B cell (primary cell): Measurements from ENCODE around the gene NUP214. TPM values are rescaled to one million over a fixed set of nuclear protein-coding genes. Genes with fewer than 3 reads are reported as not detected.

Source experiments
- ATAC-seq: fragments of 200-7000 bp; cut with Tn5 transposase; one replicate; pipeline ENCODE4 v1.10.0; 2021; ENCODE audit warnings: low read depth, mild to moderate bottlenecking, moderate number of reproducible peaks, moderate library complexity
- CTCF ChIA-PET: fragments of 350-600 bp; sonication (Branson Sonifier 250); formaldehyde crosslinking; loops from one replicate; lab custom pipeline; 2021; ENCODE audit warnings: antibody characterized with exemption, inconsistent platforms; lab: Charles Lee
- POLR2A ChIA-PET: fragments of 350-600 bp; sonication (Branson Sonifier 250); formaldehyde crosslinking; loops from one replicate; lab custom pipeline; 2021; ENCODE audit warnings: antibody characterized with exemption; lab: Charles Lee
- DNase-seq: peaks from one replicate; pipeline ENCODE4 v3.0.0; 2013
- H2AFZ ChIP-seq: 2 replicates; pipeline ENCODE4 v1.6.1; 2012; ENCODE audit warnings: mild to moderate bottlenecking, low read depth, low read length; ENCODE audit not compliant: insufficient read depth, poor library complexity, severe bottlenecking
- H3K27ac ChIP-seq, 2 donors: 1 replicate in 1 of 2; 2 replicates in 1 of 2; pipeline ENCODE4 v1.5.1; 2012 to 2013; ENCODE audit warnings: low read length in 2 of 2, mild to moderate bottlenecking in 2 of 2, moderate library complexity in 1 of 2
- H3K27me3 ChIP-seq, 4 experiments: fragments of 200-600 bp in 1 of 4; sonication (generic) in 1 of 4; replicated peaks in 1 of 4; 1 replicate in 2 of 4; 2 replicates in 2 of 4; pipeline versions ENCODE4 v1.6.1 to v1.7.0; 2013 to 2016; ENCODE audit warnings: low read length in 3 of 4, mild to moderate bottlenecking in 2 of 4, mixed read lengths in 1 of 4, moderate library complexity in 1 of 4; ENCODE audit not compliant: insufficient read depth in 4 of 4, control insufficient read depth in 3 of 4; ENCODE audit errors: control extremely low read depth in 1 of 4
- H3K36me3 ChIP-seq, 2 experiments: replicated peaks in 1 of 2; 1 replicate in 1 of 2; 2 replicates in 1 of 2; pipeline versions ENCODE4 v1.6.1 to v1.7.1; 2013; ENCODE audit warnings: low read length in 1 of 2; ENCODE audit not compliant: insufficient read depth in 2 of 2, control insufficient read depth in 1 of 2; ENCODE audit errors: control extremely low read depth in 1 of 2, extremely low read depth in 1 of 2
- H3K4me1 ChIP-seq, 2 donors: fragments of 200-600 bp in 1 of 2; sonication (generic) in 1 of 2; 1 replicate in 1 of 2; 2 replicates in 1 of 2; pipeline versions ENCODE4 v1.5.1 to v1.6.1; 2013 to 2017; ENCODE audit warnings: low read length in 2 of 2; ENCODE audit not compliant: control insufficient read depth in 2 of 2, insufficient read depth in 2 of 2
- H3K4me2 ChIP-seq: replicated peaks from 2 replicates; pipeline ENCODE3; 2012; ENCODE audit warnings: mild to moderate bottlenecking, low read depth, low read length; ENCODE audit not compliant: poor library complexity, severe bottlenecking
- H3K4me3 ChIP-seq, 5 experiments: fragments of 200-600 bp in 1 of 5; sonication (generic) in 1 of 5; 1 replicate in 3 of 5; 2 replicates in 2 of 5; pipeline versions ENCODE4 v1.5.1 to v1.7.0; 2011 to 2016; ENCODE audit warnings: low read length in 4 of 5, mild to moderate bottlenecking in 4 of 5, low read depth in 2 of 5, control low read depth in 1 of 5, moderate library complexity in 1 of 5; ENCODE audit not compliant: insufficient read depth in 1 of 5; ENCODE audit errors: control extremely low read depth in 1 of 5, extremely low read depth in 1 of 5
- H3K79me2 ChIP-seq: fragments of 200-600 bp; sonication (generic); one replicate; pipeline ENCODE4 v1.6.0; 2016; ENCODE audit warnings: low read length; ENCODE audit not compliant: control insufficient read depth, insufficient read depth
- H3K9ac ChIP-seq: fragments of 200-600 bp; sonication (generic); 2 replicates; pipeline ENCODE4 v1.6.1; 2017; ENCODE audit warnings: mild to moderate bottlenecking, low read length, moderate library complexity
- H3K9me3 ChIP-seq, 3 donors: one replicate each; pipeline versions ENCODE4 v1.6.1 to v1.7.1; 2013; ENCODE audit warnings: low read length in 2 of 3; ENCODE audit not compliant: control insufficient read depth in 2 of 3, insufficient read depth in 1 of 3; ENCODE audit errors: control extremely low read depth in 1 of 3
- H4K20me1 ChIP-seq: 2 replicates; pipeline ENCODE4 v1.6.0; 2012; ENCODE audit warnings: mild to moderate bottlenecking, low read length; ENCODE audit not compliant: insufficient read depth, control insufficient read depth, poor library complexity, severe bottlenecking
- H3K27ac Mint-ChIP-seq: one replicate; pipeline ENCODE4 v1.8.0; 2021; ENCODE audit warnings: mixed read lengths
- H3K27me3 Mint-ChIP-seq: one replicate; pipeline ENCODE4 v1.8.0; 2021; ENCODE audit warnings: mixed read lengths
- H3K4me1 Mint-ChIP-seq: one replicate; pipeline ENCODE4 v1.8.0; 2021; ENCODE audit warnings: mixed read lengths
- H3K4me3 Mint-ChIP-seq: one replicate; pipeline ENCODE4 v1.8.0; 2021; ENCODE audit warnings: mixed read lengths
- H3K9me3 Mint-ChIP-seq: one replicate; pipeline ENCODE4 v1.8.0; 2022; ENCODE audit warnings: mixed read lengths; ENCODE audit not compliant: insufficient read depth
- EZH2 ChIP-seq: IDR thresholded peaks from 2 replicates; pipeline ENCODE4 v1.6.1; 2012; ENCODE audit warnings: borderline replicate concordance, low read depth, mild to moderate bottlenecking, moderate library complexity, low read length; ENCODE audit not compliant: insufficient read depth, poor library complexity, severe bottlenecking
- WGBS: methylation state at CpG from one replicate; pipeline ENCODE4 v1.1.5; 2013; ENCODE audit warnings: missing lambda C conversion rate; ENCODE audit not compliant: insufficient coverage; 5-methylcytosine and 5-hydroxymethylcytosine counted together
- intact Hi-C: fragments of 100-400 bp; cut with micrococcal nuclease; formaldehyde crosslinking; loops from one replicate; pipeline ENCODE4 v1.10.0; 2022
- polyA plus RNA-seq: library from polyadenylated mRNA; depleted of rRNA; stranded (reverse); fragments of >200 nt; gene quantifications from 2 replicates; pipeline ENCODE4 v1.2.3, GENCODE V29; 2012
- total RNA-seq, 2 donors: library from RNA; stranded (reverse); fragments of 120-200 nt in 1 of 2; gene quantifications; 1 replicate in 1 of 2; 2 replicates in 1 of 2; pipeline versions ENCODE4 v1.2.3 to v1.2.4, GENCODE V29; 2013 to 2022
- TF ChIP-seq, protein P1 (sequence below): fragments of 200-600 bp; IDR thresholded peaks from one replicate; pipeline ENCODE4 v1.8.0; 2022; ENCODE audit warnings: antibody characterized with exemption, mild to moderate bottlenecking

The NUP214 gene
- total and polyA plus RNA-seq, 2 donors (not counting 1 experiment from before 2014, with no cell fraction given): 19.0 to 94.6 TPM

DNA sequence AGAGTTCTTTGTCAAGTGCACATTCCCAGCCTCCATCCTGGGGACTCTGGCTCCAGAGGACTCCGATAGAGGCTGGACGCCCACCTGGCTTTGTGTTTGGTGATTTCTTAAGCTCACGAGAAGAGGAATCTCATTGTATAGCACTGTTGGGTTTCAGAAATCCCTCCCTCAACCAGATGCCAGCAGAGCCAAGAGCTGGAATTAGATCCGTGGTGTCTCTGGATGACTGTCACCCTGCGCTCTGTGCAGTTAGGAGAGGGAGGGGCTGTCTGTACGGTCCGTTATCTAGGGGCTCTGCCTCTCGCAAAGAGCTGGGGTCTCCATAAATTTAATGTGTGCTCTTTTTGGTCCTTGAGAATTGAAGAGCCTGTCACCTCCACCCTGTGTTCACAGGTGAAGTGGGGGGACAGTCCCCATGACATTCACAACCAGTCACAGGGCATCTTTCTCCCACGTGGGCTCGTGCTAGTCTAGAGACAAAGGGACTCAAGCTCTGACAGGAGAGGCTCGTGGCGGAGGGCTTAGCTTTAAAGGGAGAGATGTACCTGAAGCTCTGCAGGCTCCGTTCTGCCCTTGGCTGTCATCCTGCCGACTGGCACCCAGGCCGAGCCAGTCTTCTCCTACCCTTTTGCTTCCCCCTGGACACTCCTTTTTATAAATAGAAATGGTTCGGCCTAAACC, 109.6 kb downstream of the NUP214 start:
- H3K27ac ChIP-seq: no peak overlapping the region
- no peaks in the 10 kb centered on the region for H4K20me1 ChIP-seq
- H3K27me3 Mint-ChIP-seq: no peaks in the 10 kb centered on the region
- H3K4me2 ChIP-seq: no peak overlapping the region
- H2AFZ ChIP-seq: no peak overlapping the region
- WGBS: 89% methylated on average over 12 of the region's 16 CpGs
- H3K4me3 ChIP-seq: no peak overlapping the region
- ATAC-seq (no peak), DNase-seq (no peak)
- no peak overlapping the region for H3K9ac ChIP-seq
- H3K9me3 Mint-ChIP-seq: no peaks in the 10 kb centered on the region
- POLR2A ChIA-PET: no interaction called here
- H3K4me1 ChIP-seq: peaks cover 19 to 27% of the 10 kb centered on the region in 2 donors
- no peaks in the 10 kb centered on the region for H3K9me3 ChIP-seq
- no peak for TF ChIP-seq EZH2
- TF ChIP-seq, protein P1, sequence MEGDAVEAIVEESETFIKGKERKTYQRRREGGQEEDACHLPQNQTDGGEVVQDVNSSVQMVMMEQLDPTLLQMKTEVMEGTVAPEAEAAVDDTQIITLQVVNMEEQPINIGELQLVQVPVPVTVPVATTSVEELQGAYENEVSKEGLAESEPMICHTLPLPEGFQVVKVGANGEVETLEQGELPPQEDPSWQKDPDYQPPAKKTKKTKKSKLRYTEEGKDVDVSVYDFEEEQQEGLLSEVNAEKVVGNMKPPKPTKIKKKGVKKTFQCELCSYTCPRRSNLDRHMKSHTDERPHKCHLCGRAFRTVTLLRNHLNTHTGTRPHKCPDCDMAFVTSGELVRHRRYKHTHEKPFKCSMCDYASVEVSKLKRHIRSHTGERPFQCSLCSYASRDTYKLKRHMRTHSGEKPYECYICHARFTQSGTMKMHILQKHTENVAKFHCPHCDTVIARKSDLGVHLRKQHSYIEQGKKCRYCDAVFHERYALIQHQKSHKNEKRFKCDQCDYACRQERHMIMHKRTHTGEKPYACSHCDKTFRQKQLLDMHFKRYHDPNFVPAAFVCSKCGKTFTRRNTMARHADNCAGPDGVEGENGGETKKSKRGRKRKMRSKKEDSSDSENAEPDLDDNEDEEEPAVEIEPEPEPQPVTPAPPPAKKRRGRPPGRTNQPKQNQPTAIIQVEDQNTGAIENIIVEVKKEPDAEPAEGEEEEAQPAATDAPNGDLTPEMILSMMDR: no peak
- H3K27ac Mint-ChIP-seq: no peak overlapping the region
- no peaks in the 10 kb centered on the region for H3K79me2 ChIP-seq
- peaks cover 17% of the 10 kb centered on the region for H3K4me1 Mint-ChIP-seq
- peaks cover 0 to 33% of the 10 kb centered on the region in 2 experiments for H3K36me3 ChIP-seq
- H3K27me3 ChIP-seq: no peaks in the 10 kb centered on the region
- CTCF ChIA-PET: interaction anchor here (0.8 to 0.9 kb wide), 2 partner anchors 19 to 101 kb away, joined by 3 to 5 read pairs; no protein-coding TSS in a partner anchor
- intact Hi-C loops: no loop called here
- no peak overlapping the region for H3K4me3 Mint-ChIP-seq

DNA sequence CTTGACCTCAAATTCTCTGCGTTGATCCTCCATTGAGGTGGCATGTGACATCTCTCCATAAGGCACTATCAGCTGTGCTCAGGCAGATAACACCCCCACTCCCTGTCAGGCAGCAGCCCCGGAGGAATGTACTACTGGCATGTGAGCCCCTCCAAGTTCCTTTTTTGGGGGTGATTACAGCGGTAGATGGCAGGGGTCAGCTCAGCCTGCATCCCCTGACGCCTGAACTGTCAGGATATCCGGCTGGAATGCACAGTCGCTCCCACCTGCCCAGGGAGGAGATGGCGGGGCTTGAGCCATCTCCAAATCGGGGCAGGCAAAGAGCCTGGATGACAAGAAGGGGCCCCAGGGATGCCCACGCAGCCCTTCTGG, 110.1 kb downstream of the NUP214 start:
- Histone ChIP-seq H3K79me2 (no peaks in the 10 kb centered on the region), H3K27ac (no peak overlapping the region), H2AFZ (no peak overlapping the region), H3K4me2 (no peak overlapping the region), H3K27me3 (no peaks in the 10 kb centered on the region), H3K9me3 (no peaks in the 10 kb centered on the region), H4K20me1 (no peaks in the 10 kb centered on the region), H3K36me3 (peaks cover 0 to 29% of the 10 kb centered on the region in 2 experiments), H3K4me3 (no peak overlapping the region), H3K4me1 (peaks cover 19 to 27% of the 10 kb centered on the region in 2 donors), H3K9ac (no peak overlapping the region)
- no peak for TF ChIP-seq EZH2
- TF ChIP-seq, protein P1: no peak
- no peak for ATAC-seq
- no peaks in the 10 kb centered on the region for H3K27me3 Mint-ChIP-seq
- H3K4me3 Mint-ChIP-seq: no peak overlapping the region
- ChIA-PET POLR2A (no interaction called here), CTCF (interaction anchor here (0.8 to 0.9 kb wide), 2 partner anchors 20 to 101 kb away, joined by 3 to 5 read pairs; no protein-coding TSS in a partner anchor)
- DNase-seq: no peak
- no peaks in the 10 kb centered on the region for H3K9me3 Mint-ChIP-seq
- 90% methylated on average over 8 of the region's 9 CpGs for WGBS
- no peak overlapping the region for H3K27ac Mint-ChIP-seq
- H3K4me1 Mint-ChIP-seq: peaks cover 20% of the 10 kb centered on the region
- intact Hi-C loops: no loop called here
